Measurements from ENCODE around the gene MBD6.
"Not testable (repeated sequence)": the region's sequence is repeated elsewhere in the genome, so short reads cannot be mapped to it uniquely, and the experiment has no call there.

Gene MBD6

GRCh38 chr12:57554453-57554852 lies 31.8 kb downstream of the MBD6 start:
- no peak for DNase-seq (ENCODE audit: low read depth)
- no peak for TF ChIP-seq CTCF (conservative IDR thresholded peaks at IDR 0.05; ENCODE audit: low read length)
- H3K4me3 ChIP-seq (ENCODE audit: low read length), result no peak overlapping the region

- no peak for TF ChIP-seq CTCF (conservative IDR thresholded peaks at IDR 0.05; ENCODE audit: low read length)
- no peak for DNase-seq (ENCODE audit: low read depth)
- no peak overlapping the region for H3K4me3 ChIP-seq (ENCODE audit: low read length)
Measured at GRCh38 chr12:57554897-57555296, 32.3 kb downstream of the MBD6 start.

- DNase-seq (ENCODE audit: low read depth), result no peak
- TF ChIP-seq CTCF (conservative IDR thresholded peaks at IDR 0.05; ENCODE audit: low read length), result no peak
- no peak overlapping the region for H3K4me3 ChIP-seq (ENCODE audit: low read length)
Measured at GRCh38 chr12:57558864-57559263, 36.2 kb downstream of the MBD6 start.

GRCh38 chr12:57560516-57560915 lies 37.9 kb downstream of the MBD6 start:
- no peak overlapping the region for H3K4me3 ChIP-seq (ENCODE audit: low read length)
- no peak for TF ChIP-seq CTCF (conservative IDR thresholded peaks at IDR 0.05; ENCODE audit: low read length)
- DNase-seq (ENCODE audit: low read depth), result no peak

GRCh38 chr12:57561117-57561516 lies 38.5 kb downstream of the MBD6 start:
- DNase-seq (ENCODE audit: low read depth), result peak; percentile 19
- not testable (repeated sequence) for H3K4me3 ChIP-seq (ENCODE audit: low read length)

- no peak for TF ChIP-seq CTCF (conservative IDR thresholded peaks at IDR 0.05; ENCODE audit: low read length)
- no peak overlapping the region for H3K4me3 ChIP-seq (ENCODE audit: low read length)
- no peak for DNase-seq (ENCODE audit: low read depth)
Measured at GRCh38 chr12:57563358-57563757, 40.7 kb downstream of the MBD6 start.

- DNase-seq (ENCODE audit: low read depth), result no peak
- no peak overlapping the region for H3K4me3 ChIP-seq (ENCODE audit: low read length)
- TF ChIP-seq CTCF (conservative IDR thresholded peaks at IDR 0.05; ENCODE audit: low read length), result no peak
Measured at GRCh38 chr12:57564178-57564740, 41.6 kb downstream of the MBD6 start.

- no peak overlapping the region for H3K4me3 ChIP-seq (ENCODE audit: low read length)
- no peak for DNase-seq (ENCODE audit: low read depth)
- no peak for TF ChIP-seq CTCF (conservative IDR thresholded peaks at IDR 0.05; ENCODE audit: low read length)
Measured at GRCh38 chr12:57568838-57569237, 46.2 kb downstream of the MBD6 start.
